IPS DF 4.7 (cell line): ENCODE results near the gene ACE.
"Not testable (repeated sequence)": the region's sequence is repeated elsewhere in the genome, so short reads cannot be mapped to it uniquely, and the experiment has no call there.

Experiments
- DNase-seq: peaks from one replicate; pipeline ENCODE4 v3.0.0-alpha.2; 2013; ENCODE audit warnings: low spot score; ENCODE audit errors: extremely low read depth

The ACE gene

GRCh38 chr17:63444457-63444856, 32.4 kb upstream of the ACE start:
- no peak for DNase-seq

- no peak for DNase-seq
These were observed 31.8 kb upstream of the ACE start for GRCh38 chr17:63445065-63445464.

- DNase-seq, result no peak
These were observed 31.3 kb upstream of the ACE start for GRCh38 chr17:63445571-63445953.

- no peak for DNase-seq
These were observed 30.7 kb upstream of the ACE start, which contains the start of gene CYB561 for GRCh38 chr17:63445954-63446752. Gene CYB561 (minus strand): TSS chr17:63446306. CDS start chr17:63437547, 8,759 bp downstream.

GRCh38 chr17:63446753-63447470, 29.9 kb upstream of the ACE start:
- DNase-seq, result no peak

GRCh38 chr17:63447471-63448009, 29.3 kb upstream of the ACE start:
- no peak for DNase-seq

- no peak for DNase-seq
These were observed 28.2 kb upstream of the ACE start for GRCh38 chr17:63448655-63449054.

GRCh38 chr17:63450551-63450950, 26.3 kb upstream of the ACE start:
- no peak for DNase-seq

GRCh38 chr17:63451150-63451549, 25.7 kb upstream of the ACE start:
- DNase-seq, result no peak

GRCh38 chr17:63452046-63452961, 24.6 kb upstream of the ACE start:
- DNase-seq, result no peak

- DNase-seq, result no peak
These were observed 23.8 kb upstream of the ACE start for GRCh38 chr17:63452962-63453551.

GRCh38 chr17:63454357-63454756, 22.5 kb upstream of the ACE start:
- not testable (repeated sequence) for DNase-seq

- DNase-seq, result no peak
These were observed 21.9 kb upstream of the ACE start for GRCh38 chr17:63454915-63455314.

- DNase-seq, result no peak
These were observed 21.4 kb upstream of the ACE start for GRCh38 chr17:63455417-63455816.

- no peak for DNase-seq
These were observed 18.4 kb upstream of the ACE start for GRCh38 chr17:63458478-63458877.

- DNase-seq, result no peak
These were observed 16.8 kb upstream of the ACE start for GRCh38 chr17:63460018-63460417.

GRCh38 chr17:63463771-63464170, 13.1 kb upstream of the ACE start:
- DNase-seq, result no peak

GRCh38 chr17:63464691-63465236, 12.1 kb upstream of the ACE start:
- no peak for DNase-seq

GRCh38 chr17:63468099-63468498, 8.8 kb upstream of the ACE start:
- not testable (repeated sequence) for DNase-seq

- DNase-seq, result no peak
These were observed 2.7 kb upstream of the ACE start for GRCh38 chr17:63474174-63474573.
